Glomerular endothelial cell (primary cell): ENCODE measurements around the gene CAPN5. TPM values are rescaled to one million over a fixed set of nuclear protein-coding genes. Genes with fewer than 3 reads are reported as not detected.
"Not testable (repeated sequence)": the region's sequence is repeated elsewhere in the genome, so short reads cannot be mapped to it uniquely, and the experiment has no call there.

Experiments
- DNase-seq: peaks from one replicate; pipeline ENCODE4 v3.0.0-alpha.2; 2011; ENCODE audit warnings: low read depth, low spot score; ENCODE audit errors: extremely low read depth
- total RNA-seq: library from RNA; depleted of rRNA; stranded (reverse); fragments of >200 nt; gene quantifications from 2 replicates; pipeline ENCODE4 v1.2.3, GENCODE V29; 2015

Gene CAPN5
- total RNA-seq, result 7.1 and 8.8 TPM in 2 replicates

DNA sequence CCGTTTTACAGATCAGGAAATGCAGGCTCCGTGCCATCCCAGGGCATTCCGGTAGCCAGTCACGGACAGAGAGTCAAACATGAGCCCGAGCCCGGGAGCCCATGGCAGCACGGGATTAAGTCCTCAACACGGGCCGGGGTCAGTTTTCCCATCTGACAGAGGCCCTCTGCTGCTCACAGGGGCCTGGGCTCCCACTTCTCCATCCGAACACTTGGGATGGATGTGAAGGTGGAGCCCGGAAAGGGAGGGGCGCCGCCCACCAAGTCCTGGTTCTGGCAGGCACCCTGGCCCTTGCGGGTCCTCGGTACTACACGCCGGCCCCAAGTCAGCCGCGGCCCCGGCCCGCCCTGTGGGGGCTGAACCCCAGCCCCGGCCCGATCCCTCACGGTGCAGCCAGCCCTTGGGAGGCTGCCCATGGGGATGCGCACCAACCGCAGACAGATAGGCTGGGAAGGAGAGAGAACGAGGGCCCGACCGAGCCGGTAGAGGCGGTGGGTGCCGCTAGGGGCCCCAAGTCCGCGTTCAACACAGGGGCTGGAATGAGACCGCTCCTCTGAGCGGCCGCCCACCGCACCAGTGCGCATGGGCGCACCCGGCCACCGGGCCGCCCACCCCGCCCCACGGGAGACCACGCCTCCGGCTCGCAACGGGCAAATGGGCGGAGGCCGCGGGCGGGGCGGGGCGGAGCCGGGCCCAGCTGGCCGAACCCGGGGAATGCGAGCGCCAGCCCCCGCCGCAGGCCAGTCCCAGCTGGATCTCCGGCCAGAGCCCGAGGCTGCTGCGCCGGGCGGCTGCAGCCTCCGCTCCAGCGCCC lies at the start of gene CAPN5:
Gene CAPN5, plus strand, starts transcription at position 743 of the 814 bp plus-strand sequence. CDS start 17,916 bp downstream, outside the sequence.
- DNase-seq, result no peak

DNA sequence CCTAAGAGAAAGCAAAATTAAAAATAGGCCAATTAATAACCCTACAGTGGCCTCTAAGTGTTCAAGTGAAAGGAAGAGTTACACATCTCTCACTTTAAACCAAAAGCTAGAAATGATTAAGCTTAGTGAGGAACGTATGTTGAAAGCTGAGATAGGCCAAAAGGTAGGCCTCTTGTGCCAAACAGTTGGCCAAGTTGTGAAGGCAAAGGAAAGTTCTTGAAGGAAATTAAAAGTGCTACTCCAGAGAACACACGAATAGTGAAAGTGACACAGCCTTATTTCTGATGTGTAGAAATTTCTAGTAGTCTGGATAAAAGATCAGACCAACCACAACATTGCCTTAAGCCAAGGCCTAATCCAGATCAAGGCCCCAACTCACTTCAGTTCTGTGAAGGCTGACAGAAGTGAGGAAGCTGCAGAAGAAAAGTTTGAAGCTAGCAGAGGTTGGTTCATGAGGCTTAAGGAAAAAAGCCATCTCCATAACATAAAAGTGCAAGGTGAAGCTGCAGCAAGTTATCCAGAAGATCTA lies 48.3 kb upstream of the CAPN5 start:
- not testable (repeated sequence) for DNase-seq

DNA sequence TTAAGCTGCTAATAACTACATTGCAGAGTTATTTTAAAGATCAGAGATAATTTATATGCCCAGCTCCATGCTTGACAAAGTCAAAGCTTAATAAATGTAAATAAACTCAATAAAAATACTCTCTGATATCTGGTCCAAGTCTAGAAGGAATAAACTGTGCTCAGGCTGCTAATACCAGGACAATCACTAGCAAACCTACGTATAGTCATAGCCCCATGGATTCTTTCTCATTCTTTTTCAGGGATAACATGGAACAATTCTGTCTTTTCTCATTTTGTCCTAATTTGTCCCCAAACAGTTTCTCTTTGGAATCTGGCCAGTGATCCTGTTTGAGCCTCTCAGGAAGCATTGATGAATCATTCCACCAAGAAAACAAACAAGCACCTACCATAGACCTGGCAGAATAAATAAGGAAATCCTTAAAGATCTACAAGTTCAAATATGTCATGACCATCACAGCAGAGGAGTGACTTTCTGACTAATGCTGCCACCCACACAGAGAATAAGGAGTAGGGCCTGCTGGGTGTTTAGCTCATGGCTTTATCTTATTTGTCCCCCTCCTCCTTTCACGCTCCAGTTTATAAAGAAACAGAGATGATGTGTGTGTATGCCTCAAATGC lies 46.7 kb upstream of the CAPN5 start:
- DNase-seq, result peak; percentile 27

DNA sequence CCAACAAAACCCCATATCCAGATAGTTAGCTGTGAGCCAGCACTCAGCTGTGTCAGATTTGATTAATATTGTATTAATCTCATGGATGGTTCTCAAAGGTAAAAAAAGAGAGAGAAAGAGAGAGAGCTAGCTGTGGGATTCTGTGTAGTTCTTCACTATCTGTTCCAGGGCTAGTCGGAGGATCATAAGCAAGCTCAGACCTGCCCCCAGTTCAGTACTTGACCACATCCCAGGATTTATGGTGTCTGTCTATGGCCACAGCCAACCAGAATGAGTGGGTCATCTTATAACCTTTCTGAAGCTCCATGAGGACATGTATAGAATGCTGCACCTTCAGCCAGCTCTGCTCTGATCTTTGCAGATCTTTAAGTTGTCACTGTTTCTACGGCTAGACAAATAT lies 46.0 kb upstream of the CAPN5 start:
- no peak for DNase-seq

DNA sequence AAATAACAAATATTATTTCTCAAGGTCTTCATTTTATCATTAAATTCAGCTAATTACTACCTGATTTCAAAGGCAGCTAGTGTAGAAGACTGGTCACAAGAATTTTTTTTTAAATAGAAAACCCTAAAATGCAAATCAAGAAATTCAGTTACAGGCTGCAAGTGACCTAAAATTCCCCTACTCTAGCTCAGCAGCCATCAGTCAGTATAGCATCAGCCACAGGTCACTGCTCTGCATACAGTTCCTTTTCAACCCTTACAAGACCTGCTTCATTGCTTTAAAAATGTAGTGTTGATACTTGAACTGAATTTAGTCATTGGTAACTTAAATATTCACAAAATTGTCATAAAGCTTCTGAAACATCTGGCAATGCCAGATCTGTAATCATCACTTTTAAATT lies 42.0 kb upstream of the CAPN5 start:
- no peak for DNase-seq

DNA sequence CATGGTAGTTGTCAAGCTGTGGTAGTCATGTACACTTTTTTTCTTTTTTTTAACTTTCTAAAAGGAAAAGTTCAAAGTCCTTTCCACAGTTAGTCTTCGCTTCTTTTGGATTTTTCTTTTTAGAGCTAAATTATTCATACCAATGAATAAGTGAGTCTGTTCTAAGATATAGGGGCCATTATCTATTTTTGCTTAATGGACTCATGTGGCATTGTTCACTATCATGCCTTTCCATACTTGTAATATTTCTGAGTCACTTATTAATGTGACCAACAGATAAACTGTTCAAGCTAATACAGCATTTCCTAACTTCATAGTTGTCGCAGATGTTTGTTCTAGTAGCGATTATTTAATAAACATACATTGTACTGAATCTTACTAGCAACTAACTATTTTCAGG lies 40.5 kb upstream of the CAPN5 start:
- no peak for DNase-seq

DNA sequence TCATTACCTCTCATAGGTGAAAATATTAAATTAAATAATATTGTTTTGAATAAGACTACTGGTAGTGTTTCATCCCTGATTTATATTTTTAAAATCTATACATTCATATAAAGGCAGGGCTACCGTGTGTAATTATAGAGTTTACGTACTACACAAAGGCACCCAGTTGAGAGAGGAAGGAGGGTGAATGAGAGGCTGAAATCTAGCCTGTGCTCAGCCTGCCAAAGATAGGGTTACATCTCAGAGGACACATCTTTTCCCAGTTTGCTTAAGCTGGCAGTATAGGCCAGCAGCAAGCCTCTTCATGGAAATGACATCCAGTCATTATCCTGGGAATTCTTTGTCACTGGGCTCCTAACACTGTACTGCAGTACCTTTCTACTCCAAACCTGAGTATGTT lies 40.0 kb upstream of the CAPN5 start:
- DNase-seq, result no peak

DNA sequence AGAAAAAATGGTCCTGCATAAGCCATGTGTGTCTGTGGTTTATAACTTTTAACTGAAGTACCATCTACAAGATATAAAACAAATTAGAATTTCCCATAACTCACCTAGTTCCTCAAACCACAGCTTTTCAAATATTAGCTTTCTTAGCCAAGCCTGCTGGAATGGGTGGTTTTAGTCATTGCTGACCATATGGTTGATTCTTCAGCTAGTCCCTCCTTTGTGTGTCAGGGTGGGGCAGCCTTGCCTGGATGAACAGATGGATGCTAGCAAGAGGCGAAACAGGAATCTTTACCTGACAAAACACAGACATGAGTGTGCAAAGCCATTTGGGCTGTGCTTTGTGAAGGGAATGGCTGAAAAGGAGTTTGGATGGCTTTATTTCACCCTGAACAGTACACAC lies 39.5 kb upstream of the CAPN5 start:
- DNase-seq, result no peak

DNA sequence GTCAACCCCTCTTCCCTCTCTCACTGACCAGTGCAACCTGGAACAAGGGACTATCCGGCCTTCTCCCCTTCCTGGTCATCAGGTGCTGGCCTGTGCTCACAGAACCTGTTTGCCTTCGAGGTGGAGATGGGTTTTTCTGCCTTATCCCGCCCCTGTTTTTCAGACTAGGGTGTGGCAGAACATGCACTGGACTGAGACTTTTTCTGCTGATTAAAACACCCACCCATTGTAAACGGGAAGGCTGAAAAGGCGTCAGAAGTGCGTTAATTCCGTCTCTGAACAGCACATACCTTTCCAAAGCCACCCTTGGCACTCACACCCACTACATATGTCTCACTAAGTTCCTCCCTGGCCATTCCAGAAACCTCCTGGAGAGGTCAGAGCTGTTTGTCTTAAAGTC lies 36.9 kb upstream of the CAPN5 start:
- DNase-seq, result no peak

DNA sequence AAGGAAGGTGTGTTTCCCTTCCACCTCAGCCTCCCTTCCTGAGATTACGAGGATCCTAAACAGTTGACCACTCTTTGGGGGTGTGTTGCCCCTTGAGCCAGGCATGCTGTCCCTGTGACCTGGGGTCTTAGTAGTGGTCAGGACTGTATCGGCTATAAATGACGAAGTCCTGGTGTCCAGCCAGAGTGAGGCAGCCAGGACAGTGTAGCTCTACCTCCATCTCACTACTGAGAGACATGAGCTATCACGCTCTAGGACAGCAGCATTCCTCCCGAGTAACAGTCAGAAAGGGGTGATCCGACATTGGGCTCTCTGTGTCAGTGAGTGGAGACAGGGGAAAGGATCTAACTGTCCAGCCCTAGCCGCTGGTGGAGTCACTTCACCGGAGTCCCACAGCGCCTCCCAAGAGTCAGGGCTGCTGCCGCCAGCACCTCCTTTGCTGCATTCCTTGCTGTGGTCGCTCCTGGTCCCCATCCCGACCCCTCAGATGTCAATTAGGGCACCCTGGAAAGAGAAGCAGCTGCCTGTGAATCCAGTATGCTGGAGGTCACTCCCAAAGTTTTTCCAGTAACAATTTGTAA lies 35.8 kb upstream of the CAPN5 start:
- no peak for DNase-seq

DNA sequence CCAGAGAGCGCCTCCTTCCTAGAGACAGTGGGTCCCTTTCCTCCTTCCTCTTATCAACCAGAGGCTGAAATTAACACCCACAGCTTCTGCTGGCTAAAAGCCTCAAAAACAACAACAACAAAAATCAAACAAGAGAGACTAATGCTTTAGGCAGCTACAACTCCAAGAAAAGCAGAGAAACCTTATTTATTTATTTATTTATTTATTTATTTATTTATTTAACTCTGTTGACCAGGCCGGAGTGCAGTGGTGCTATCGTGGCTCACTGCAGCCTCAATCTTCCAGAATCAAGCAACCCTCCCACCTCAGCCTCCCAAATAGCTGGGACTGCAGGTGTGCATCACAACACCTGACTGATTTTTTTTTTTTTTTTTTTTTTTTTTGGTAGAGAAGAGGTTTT lies 35.2 kb upstream of the CAPN5 start:
- DNase-seq, result no peak

DNA sequence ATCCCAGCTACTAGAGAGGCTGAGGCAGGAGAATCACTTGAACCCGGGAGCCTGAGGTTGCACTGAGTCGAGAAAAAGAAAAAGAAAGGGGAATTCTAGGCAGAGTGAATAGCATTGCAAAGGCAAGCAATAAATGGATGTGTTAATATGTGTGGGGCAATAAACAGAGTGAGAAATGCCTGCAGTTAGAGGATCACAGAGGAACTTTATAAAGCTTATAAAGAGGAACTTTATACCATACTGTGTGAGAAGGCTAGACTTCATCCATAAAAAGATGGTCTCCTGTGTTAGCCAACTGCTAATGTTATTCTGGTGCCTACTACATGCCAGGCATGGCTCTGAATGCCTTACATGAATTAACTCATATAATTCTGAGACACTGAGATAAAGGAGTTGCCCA lies 31.7 kb upstream of the CAPN5 start:
- DNase-seq, result no peak

DNA sequence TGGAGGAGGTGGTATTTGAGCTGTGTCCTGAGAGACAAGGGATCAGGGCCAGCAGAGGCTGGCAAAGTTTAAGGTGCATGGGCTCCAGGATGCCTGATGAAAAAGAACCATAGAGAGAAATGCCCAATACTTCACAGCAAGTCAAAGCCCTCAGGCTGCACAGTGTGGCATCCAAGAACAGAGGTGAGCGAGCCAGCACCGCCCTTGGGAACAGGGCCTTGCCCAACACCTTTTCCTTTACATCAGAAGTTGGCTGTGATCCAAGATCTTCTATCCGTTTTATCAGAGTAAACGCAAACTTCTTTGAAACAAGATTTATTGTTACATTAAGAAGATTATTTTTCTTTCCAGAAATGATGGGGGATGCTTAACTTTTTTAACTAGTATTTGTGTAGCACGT lies 31.2 kb upstream of the CAPN5 start:
- DNase-seq, result no peak

DNA sequence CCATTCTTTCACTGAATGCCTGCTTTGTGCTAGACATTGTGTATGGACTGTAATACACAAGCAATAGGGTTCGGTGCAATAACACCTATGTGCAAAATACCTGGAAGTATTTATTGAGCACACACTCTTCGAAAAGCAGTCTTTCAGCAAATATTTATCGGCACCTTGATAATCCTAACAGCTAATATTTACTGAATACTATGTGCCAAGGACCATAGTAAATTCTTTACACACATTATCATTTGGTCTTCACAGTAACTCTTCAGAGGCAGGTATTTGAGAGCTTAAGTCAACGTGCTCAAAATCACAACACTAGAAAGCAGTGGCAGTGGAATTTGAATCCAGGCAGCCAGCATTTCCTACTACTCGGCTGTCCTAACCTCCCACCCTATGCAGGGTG lies 30.4 kb upstream of the CAPN5 start:
- no peak for DNase-seq

DNA sequence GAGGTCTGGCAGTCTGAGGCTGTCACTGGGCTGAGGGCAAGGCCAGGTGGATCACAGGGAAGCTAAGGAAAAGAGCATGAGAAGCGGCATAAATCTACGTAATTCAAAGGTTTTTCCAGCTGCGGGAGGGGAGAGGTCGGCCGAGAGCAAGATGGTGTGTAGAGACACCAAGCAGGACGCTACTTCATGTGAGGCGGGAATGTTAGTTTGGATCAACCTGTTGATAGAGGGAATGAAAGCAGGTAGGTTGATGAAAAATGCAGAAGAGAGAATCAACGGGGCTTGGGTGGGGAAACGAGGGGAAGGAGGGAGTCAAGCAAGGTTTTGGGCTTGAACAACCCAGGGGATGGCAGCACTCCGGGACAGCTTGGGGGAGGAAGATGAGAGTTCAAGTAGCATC lies 29.7 kb upstream of the CAPN5 start:
- no peak for DNase-seq

DNA sequence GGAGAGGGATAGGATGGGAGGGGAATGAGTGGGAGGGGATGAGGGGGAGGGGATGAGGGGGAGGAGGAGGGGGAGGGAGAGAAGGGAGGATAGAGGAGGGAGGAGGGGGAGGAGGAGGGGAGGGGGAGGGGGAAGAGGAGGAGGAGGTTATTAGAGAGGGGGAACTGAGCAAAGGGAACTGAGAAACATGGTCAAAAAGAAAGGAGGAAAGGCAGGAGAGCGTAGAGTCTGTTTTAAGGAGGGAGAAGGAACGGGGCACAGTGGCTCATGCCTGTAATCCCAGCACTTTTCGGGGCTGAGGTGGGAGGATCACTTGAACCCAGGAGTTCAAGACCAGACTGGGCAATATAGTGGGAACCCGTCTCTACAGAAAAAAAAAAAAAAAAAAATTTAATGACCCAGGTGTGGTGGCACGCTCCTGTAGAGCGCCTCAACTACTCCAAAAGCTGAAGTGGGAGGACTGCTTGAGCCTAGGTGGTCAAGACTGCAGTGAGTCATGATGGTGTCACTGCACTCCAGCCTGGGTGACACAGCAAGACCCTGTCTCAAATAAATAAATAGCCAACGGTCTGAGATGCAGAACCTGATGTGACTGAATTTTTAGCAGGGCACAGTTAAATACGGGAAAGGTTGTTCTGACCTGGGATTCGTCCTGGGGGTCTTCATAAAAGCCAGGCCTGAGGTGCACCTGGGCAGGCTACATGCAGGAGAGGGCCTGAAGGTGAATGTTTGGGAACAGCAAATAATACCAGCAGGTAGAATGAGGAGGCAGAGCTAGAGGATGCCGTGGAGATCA lies 28.5 kb upstream of the CAPN5 start:
- DNase-seq, result no peak

DNA sequence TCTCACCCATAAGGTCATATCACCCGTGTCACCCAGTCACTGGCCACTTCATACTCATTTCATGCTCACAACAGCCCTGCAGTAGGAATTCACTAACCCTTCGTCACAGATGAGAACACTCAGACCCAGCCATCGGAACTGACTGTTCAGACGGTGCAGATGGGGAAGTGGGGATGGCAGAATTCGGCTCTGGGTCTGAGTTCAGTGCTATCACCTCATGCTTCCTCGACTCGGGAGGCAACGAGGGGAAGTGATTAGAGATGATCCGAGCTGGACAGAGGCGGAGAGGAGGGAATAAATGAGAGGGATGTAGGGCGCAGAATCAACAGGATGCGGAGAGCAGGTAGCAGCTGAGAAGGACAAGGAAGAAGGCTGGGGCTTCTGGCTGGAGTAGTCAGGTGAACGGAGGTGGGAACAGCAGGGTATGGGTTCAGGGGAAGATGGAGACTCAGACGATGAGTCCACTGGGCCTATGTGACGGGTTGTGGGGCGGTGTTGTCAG lies 27.9 kb upstream of the CAPN5 start:
- no peak for DNase-seq

DNA sequence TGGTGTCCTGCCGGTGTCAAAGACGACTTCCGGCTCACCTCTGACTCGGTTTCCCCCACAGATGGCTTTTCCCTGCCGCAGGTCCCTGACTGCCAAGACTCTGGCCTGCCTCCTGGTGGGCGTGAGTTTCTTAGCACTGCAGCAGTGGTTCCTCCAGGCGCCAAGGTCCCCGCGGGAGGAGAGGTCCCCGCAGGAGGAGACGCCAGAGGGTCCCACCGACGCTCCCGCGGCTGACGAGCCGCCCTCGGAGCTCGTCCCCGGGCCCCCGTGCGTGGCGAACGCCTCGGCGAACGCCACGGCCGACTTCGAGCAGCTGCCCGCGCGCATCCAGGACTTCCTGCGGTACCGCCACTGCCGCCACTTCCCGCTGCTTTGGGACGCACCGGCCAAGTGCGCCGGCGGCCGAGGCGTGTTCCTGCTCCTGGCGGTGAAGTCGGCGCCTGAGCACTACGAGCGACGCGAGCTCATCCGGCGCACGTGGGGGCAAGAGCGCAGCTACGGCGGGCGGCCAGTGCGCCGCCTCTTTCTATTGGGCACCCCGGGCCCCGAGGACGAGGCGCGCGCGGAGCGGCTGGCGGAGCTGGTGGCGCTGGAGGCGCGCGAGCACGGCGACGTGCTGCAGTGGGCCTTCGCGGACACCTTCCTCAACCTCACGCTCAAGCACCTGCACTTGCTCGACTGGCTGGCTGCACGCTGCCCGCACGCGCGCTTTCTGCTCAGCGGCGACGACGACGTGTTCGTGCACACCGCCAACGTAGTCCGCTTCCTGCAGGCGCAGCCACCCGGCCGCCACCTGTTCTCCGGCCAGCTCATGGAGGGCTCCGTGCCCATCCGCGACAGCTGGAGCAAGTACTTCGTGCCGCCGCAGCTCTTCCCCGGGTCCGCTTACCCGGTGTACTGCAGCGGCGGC lies 27.0 kb upstream of the CAPN5 start:
- no peak for DNase-seq

DNA sequence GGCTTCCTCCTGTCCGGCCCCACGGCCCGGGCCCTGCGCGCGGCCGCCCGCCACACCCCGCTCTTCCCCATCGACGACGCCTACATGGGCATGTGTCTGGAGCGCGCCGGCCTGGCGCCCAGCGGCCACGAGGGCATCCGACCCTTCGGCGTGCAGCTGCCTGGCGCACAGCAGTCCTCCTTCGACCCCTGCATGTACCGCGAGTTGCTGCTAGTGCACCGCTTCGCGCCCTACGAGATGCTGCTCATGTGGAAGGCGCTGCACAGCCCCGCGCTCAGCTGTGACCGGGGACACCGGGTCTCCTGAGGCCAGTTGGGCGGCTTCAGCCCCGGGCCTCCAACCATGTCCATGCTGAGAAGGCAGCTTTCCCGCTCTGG lies 26.4 kb upstream of the CAPN5 start:
- DNase-seq, result no peak

DNA sequence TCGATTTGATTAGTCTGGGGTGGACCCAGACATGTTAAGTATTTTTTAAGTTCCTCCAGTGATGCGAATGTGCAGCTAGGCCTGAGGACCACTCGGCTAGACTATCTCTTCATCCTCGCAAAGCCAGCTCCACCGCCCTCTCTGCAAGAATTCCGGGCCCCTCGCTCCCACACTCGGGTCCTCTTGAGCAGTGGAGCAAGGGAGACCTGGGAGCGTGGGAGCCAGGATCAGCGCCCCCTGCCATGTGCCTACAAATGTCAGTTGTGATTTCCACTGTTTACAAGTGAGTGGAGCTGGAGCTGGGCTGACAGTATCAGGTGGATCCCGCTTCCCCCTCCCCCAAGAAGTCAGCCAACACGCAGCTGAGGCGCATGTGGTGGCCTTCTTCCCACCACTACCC lies 25.9 kb upstream of the CAPN5 start:
- no peak for DNase-seq
